OCI-LY1 (cell line): ENCODE data around the gene TNFAIP1.

Experiments used
- H2AFZ ChIP-seq: fragments of 200-600 bp; sonication (generic), shearing (Covaris generic); 2 replicates; pipeline ENCODE4 v1.6.0; 2014; ENCODE audit warnings: antibody characterized with exemption, mild to moderate bottlenecking, low read length
- H3F3A ChIP-seq: fragments of 200-600 bp; sonication (generic), shearing (Covaris generic); 2 replicates; pipeline ENCODE4 v1.6.0; 2014; ENCODE audit warnings: mild to moderate bottlenecking, antibody characterized with exemption, low read length, moderate library complexity; ENCODE audit not compliant: insufficient read depth
- H3K27ac ChIP-seq: fragments of 200-600 bp; sonication (generic); 2 replicates; pipeline ENCODE4 v1.5.1; 2014; ENCODE audit warnings: low read length, mixed run types, mild to moderate bottlenecking, low read depth; ENCODE audit not compliant: poor library complexity, severe bottlenecking
- H3K27me3 ChIP-seq: fragments of 200-600 bp; sonication (generic); 2 replicates; pipeline ENCODE4 v1.6.0; 2014; ENCODE audit warnings: antibody characterized with exemption, mild to moderate bottlenecking, low read length, moderate library complexity; ENCODE audit not compliant: insufficient read depth
- H3K36me3 ChIP-seq: fragments of 200-600 bp; sonication (generic); 2 replicates; pipeline ENCODE4 v1.6.1; 2014; ENCODE audit warnings: mild to moderate bottlenecking, antibody characterized with exemption, low read length, moderate library complexity, mixed read lengths; ENCODE audit not compliant: insufficient read depth
- H3K4me1 ChIP-seq: fragments of 200-600 bp; sonication (generic); 2 replicates; pipeline ENCODE4 v1.5.1; 2014; ENCODE audit warnings: mild to moderate bottlenecking, low read length, moderate library complexity; ENCODE audit not compliant: insufficient read depth, severe bottlenecking
- H3K4me2 ChIP-seq: fragments of 200-600 bp; sonication (generic), shearing (Covaris generic); 2 replicates; pipeline ENCODE4 v1.6.1; 2014; ENCODE audit warnings: low read length
- H3K4me3 ChIP-seq: fragments of 200-600 bp; sonication (generic); 2 replicates; pipeline ENCODE4 v1.5.1; 2014; ENCODE audit warnings: low read length, low read depth, mild to moderate bottlenecking, mixed read lengths; ENCODE audit not compliant: poor library complexity, severe bottlenecking
- H3K79me2 ChIP-seq: fragments of 200-600 bp; shearing (Covaris generic); 2 replicates; pipeline ENCODE4 v1.6.1; 2016; ENCODE audit warnings: mixed run types, low read length, mixed read lengths; ENCODE audit not compliant: insufficient read depth
- H3K9ac ChIP-seq: fragments of 200-600 bp; sonication (generic), shearing (Covaris generic); 2 replicates; pipeline ENCODE4 v1.6.1; 2014; ENCODE audit warnings: mild to moderate bottlenecking, low read length, mixed read lengths
- H3K9me2 ChIP-seq: fragments of 200-600 bp; sonication (generic), shearing (Covaris generic); 2 replicates; pipeline ENCODE4 v1.6.1; 2014; ENCODE audit warnings: low read depth, mild to moderate bottlenecking, low read length, mixed read lengths
- H3K9me3 ChIP-seq: fragments of 200-600 bp; shearing (Covaris generic); 2 replicates; pipeline ENCODE4 v1.6.1; 2014; ENCODE audit warnings: low read length, mixed read lengths
- H4K20me1 ChIP-seq: fragments of 200-600 bp; sonication (generic), shearing (Covaris generic); 2 replicates; pipeline ENCODE4 v1.6.0; 2016; ENCODE audit warnings: mild to moderate bottlenecking, low read length; ENCODE audit not compliant: insufficient read depth
- CTCF ChIP-seq: fragments of 200-600 bp; sonication (generic), shearing (Covaris generic); IDR thresholded peaks from 2 replicates; pipeline ENCODE4 v1.5.1; 2017; ENCODE audit warnings: mild to moderate bottlenecking, antibody characterized with exemption, low read length, moderate library complexity, mixed read lengths
- EZH2 ChIP-seq: fragments of 200-600 bp; sonication (generic), shearing (Covaris generic); IDR thresholded peaks from 2 replicates; pipeline ENCODE4 v1.8.0; 2017; ENCODE audit warnings: borderline replicate concordance, mixed run types, mild to moderate bottlenecking, antibody characterized with exemption, low read length, moderate library complexity, mixed read lengths

The TNFAIP1 gene

GRCh38 chr17:28335201-28335958, at the start of gene TNFAIP1, which contains the start of gene IFT20:
Gene TNFAIP1 (plus strand): TSS chr17:28335761. CDS start chr17:28339522, 3,761 bp downstream.
Gene IFT20 (minus strand): TSS chr17:28335472. CDS start chr17:28331985, 3,487 bp downstream.
- no peak for TF ChIP-seq CTCF
- TF ChIP-seq EZH2, result no peak
- no peaks in the 10 kb centered on the region for H3F3A ChIP-seq
- H3K9me2 ChIP-seq, result no peaks in the 10 kb centered on the region
- H3K27ac ChIP-seq, result no peak within 1 kb of the TSS
- H3K27me3 ChIP-seq, result no peaks in the 10 kb centered on the region
- peaks cover 26% of the 10 kb centered on the region for H3K4me1 ChIP-seq
- peak within 1 kb of the TSS; percentile 77 for H3K9ac ChIP-seq
- H3K4me2 ChIP-seq, result peak within 1 kb of the TSS; percentile 86
- H3K9me3 ChIP-seq, result no peaks in the 10 kb centered on the region
- peak within 1 kb of the TSS; percentile 84 for H3K4me3 ChIP-seq
- H2AFZ ChIP-seq, result no peak within 1 kb of the TSS
- H3K79me2 ChIP-seq, result no peaks in the 10 kb centered on the region
- H3K36me3 ChIP-seq, result peaks cover 13% of the 10 kb centered on the region; the same call in 1 of the 2 replicates
- H4K20me1 ChIP-seq, result no peaks in the 10 kb centered on the region

- no peaks in the 10 kb centered on the region for H3K79me2 ChIP-seq
- no peaks in the 10 kb centered on the region for H3K9me3 ChIP-seq
- H2AFZ ChIP-seq, result no peak overlapping the region
- no peak for TF ChIP-seq EZH2
- TF ChIP-seq CTCF, result no peak
- H3K27ac ChIP-seq, result no peak overlapping the region
- no peaks in the 10 kb centered on the region for H4K20me1 ChIP-seq
- H3K9me2 ChIP-seq, result no peaks in the 10 kb centered on the region
- no peaks in the 10 kb centered on the region for H3F3A ChIP-seq
- H3K4me2 ChIP-seq, result no peak overlapping the region
- H3K27me3 ChIP-seq, result no peaks in the 10 kb centered on the region
- H3K4me1 ChIP-seq, result no peaks in the 10 kb centered on the region
- H3K36me3 ChIP-seq, result no peaks in the 10 kb centered on the region
- no peak overlapping the region for H3K9ac ChIP-seq
- no peak overlapping the region for H3K4me3 ChIP-seq
Observed at GRCh38 chr17:28285965-28286364, 49.6 kb upstream of the TNFAIP1 start.

- Histone ChIP-seq H3F3A (no peaks in the 10 kb centered on the region), H3K9me2 (no peaks in the 10 kb centered on the region), H4K20me1 (no peaks in the 10 kb centered on the region), H2AFZ (no peak overlapping the region), H3K79me2 (no peaks in the 10 kb centered on the region), H3K4me2 (no peak overlapping the region), H3K9me3 (no peaks in the 10 kb centered on the region), H3K36me3 (no peaks in the 10 kb centered on the region), H3K27me3 (no peaks in the 10 kb centered on the region), H3K9ac (no peak overlapping the region), H3K4me3 (no peak overlapping the region), H3K4me1 (no peaks in the 10 kb centered on the region), H3K27ac (no peak overlapping the region)
- TF ChIP-seq EZH2 (no peak), CTCF (no peak)
Observed at GRCh38 chr17:28290703-28291102, 44.9 kb upstream of the TNFAIP1 start.
